LNCAP (cell line): ENCODE measurements around the gene POU3F1.

Experiments used
- TF ChIP-seq, protein P1 (sequence below): fragments of 450-650 bp; IDR thresholded peaks from 2 replicates; pipeline ENCODE4 v1.5.1; 2017; ENCODE audit warnings: mild to moderate bottlenecking

The POU3F1 gene

DNA sequence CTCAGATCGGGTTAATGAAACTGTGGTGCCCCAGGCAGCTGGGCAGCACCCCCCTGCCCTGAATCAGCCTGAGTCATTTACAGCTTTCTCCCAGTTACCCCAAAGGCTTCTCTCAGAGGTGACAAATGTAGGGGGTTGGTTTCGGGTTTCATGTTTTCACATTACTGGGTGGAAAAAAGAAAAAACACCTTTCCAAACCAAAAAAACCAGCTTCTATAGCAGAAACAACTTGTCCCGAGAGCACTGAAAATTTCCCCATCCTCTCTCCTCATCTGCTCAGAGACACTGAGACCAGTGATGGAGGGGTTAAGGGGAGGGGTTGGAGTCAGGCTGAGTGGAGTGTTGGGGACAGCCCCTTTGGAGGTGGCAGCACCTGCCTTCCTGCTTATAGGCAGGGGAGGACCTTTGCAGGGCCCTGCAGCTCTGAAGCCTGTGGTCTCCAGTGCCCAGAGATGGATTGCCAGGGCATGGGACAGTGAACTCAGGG lies 18.4 kb downstream of the POU3F1 start:
- TF ChIP-seq, protein P1, sequence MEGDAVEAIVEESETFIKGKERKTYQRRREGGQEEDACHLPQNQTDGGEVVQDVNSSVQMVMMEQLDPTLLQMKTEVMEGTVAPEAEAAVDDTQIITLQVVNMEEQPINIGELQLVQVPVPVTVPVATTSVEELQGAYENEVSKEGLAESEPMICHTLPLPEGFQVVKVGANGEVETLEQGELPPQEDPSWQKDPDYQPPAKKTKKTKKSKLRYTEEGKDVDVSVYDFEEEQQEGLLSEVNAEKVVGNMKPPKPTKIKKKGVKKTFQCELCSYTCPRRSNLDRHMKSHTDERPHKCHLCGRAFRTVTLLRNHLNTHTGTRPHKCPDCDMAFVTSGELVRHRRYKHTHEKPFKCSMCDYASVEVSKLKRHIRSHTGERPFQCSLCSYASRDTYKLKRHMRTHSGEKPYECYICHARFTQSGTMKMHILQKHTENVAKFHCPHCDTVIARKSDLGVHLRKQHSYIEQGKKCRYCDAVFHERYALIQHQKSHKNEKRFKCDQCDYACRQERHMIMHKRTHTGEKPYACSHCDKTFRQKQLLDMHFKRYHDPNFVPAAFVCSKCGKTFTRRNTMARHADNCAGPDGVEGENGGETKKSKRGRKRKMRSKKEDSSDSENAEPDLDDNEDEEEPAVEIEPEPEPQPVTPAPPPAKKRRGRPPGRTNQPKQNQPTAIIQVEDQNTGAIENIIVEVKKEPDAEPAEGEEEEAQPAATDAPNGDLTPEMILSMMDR: no peak

DNA sequence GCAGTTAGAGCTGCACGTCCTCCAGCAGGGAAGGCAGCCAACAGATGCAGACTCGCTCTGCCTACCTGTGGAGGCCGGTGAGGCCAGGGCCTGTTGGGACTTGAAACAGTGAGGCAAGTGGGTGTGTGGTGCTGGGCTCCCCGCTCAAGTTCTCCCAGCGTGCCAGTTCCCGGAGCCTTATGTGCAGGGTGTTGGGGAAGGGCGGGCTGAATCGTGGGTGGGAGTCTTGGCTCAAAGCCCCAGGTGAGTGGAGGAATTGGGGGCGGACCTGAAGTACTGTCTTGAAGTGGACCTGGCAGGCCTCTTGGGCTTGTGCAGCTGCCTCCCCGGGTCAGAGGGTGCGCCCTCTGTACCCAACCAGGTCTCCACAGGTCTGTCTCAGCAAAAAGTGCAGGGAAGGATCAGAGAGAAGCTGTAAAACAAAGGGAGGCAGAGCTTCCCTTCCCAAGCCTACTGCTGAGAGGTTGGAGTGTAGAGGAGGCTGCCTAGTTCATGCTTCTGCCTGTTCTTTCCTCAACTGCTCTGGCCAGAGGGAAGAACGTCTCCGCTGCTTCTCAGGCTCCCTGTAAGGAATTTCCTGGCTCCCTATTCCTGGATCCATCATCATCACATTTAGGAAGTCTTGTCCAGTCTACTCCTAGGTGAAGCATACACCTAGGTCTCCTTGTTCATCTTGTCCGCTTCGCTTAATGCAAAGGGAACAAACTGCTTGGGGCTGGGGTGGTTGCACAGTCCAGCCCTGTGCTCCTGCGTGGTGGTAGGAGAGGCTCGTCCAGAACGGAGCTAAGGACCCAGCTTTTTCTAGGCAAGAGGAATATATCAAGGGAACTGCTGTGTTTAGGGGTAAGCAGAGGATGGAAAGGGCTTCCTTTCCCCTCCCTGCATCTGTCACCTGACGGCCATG lies 19.1 kb downstream of the POU3F1 start:
- TF ChIP-seq, protein P1: no peak

DNA sequence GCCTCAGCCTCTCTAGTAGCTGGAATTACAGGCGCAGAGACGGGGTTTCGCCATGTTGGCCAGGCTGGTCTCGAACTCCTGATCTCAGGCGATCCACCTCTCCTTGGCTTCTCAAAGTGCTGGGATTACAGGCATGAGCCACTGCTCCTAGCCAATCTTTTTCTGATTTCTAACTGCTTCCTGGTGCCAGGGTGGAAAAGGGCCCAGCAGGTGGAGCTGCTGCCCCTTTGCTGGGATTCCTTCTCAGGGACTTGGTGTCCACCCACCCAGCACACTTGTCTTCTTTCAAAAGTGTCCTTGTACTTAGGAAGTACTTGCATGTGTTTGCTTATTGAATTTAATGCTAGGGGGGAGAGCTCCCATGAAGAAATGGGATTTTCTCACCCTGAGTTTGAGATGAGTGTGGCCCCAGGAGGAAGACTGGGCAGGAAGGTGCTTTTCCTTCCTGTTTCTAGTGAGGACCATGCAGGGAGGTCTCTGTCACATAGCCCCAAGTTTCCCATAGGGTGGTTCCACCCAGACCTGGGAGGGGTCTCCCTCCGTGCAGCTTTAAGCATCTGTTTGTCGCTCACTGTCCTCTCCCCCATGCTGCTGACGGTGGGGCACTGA lies 19.9 kb downstream of the POU3F1 start:
- TF ChIP-seq, protein P1: peak; percentile 62

DNA sequence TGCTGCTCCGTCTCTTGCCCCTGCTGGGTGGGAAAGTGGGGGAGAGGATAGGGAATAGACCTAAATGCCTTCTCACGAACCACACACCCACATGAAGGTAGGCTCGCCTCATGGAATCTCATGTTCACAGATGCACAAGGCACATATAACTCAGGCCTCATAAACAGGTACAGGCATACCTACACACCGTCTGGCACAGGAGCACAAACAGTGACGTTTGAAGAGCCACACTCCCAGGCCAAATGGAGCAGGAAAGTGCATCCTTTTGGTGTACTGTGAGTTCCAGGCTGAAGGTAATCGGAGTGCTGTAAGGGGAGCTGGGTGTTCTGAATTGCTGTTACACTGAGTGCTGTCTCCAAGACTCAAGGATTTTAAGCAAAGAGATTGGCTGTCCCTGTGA lies 20.9 kb downstream of the POU3F1 start:
- TF ChIP-seq, protein P1: no peak

DNA sequence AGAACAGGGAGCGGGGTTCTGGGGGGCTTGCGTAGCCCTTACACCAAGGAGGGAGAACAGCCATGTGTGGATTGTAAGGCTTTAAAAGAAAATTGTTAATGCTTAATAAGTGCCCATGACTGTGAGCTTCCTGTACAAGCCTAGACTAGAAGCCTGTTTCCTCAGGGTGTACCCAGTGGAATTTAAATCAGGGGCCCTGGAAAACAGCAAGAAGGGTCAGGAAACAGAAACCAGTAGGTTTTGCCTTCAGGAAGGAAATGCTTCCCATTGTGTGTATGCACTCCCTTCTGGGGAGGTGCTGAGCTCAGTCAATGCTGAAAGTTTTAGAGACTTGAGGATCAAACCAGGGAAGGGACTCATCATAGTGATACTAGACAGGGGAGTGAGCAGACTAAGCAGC lies 21.4 kb downstream of the POU3F1 start:
- TF ChIP-seq, protein P1: no peak

DNA sequence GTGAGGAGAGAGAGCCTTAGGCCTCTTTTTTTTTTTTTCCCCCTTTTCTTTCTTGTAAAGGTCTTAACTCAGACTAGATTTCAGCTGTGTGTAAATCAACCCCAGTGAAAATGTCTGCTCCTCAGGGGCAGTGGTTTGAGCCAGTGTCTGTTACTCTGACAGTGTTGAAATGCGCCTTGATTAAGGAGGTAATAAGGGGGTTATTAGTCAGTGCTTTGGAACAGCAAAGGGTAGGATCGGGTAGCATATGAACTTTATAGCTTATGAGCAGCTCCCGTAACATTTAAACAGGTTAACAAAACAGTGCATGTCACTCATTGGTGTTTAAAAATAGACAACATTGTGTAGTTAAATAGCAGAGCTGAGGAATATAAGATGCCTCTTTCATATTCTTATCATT lies 23.8 kb downstream of the POU3F1 start:
- TF ChIP-seq, protein P1: no peak

DNA sequence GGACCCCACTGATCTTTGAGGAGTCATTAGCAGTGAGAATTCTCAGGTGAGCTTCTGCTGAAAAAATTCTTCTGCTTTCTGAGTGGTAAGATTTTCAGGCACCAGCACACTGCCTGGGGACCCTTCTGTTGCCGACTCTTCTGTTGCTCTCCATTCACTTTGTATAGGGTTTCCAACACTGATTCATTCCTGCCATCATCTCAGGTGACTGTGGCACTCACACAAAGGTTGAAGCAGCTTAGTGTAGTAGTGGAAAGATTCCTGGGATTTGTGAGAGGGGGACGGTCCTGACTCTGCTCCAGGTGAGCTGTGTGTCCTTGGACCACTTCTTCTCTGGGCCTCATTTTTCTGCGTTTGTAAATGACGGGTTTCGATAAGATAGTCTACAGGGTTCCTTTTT lies 24.6 kb downstream of the POU3F1 start:
- TF ChIP-seq, protein P1: no peak
